Mesendoderm (in vitro differentiated cells): Measurements from ENCODE around the gene GNB1L.

Source experiments
- DNase-seq: peaks from one replicate; pipeline ENCODE4 v3.0.0; 2013
- H2AK5ac ChIP-seq: 2 replicates; pipeline ENCODE4 v1.6.1; 2013; ENCODE audit warnings: low read length, inconsistent platforms
- H2BK120ac ChIP-seq: 2 replicates; pipeline ENCODE4 v1.6.1; 2013; ENCODE audit warnings: low read depth, mild to moderate bottlenecking, low read length, moderate library complexity, mixed read lengths
- H2BK15ac ChIP-seq: replicated peaks from 2 replicates; pipeline ENCODE4 v1.6.1; 2013; ENCODE audit warnings: low read depth, mild to moderate bottlenecking, moderate library complexity
- H2BK5ac ChIP-seq: 2 replicates; pipeline ENCODE4 v1.6.1; 2013; ENCODE audit warnings: low read length, inconsistent platforms
- H3K18ac ChIP-seq: 2 replicates; pipeline ENCODE4 v1.6.1; 2013; ENCODE audit warnings: mild to moderate bottlenecking, low read length, mixed read lengths
- H3K23ac ChIP-seq: one replicate; pipeline ENCODE4 v1.6.1; 2013; ENCODE audit warnings: low read length
- H3K27ac ChIP-seq: 2 replicates; pipeline ENCODE4 v1.5.1; 2013; ENCODE audit warnings: low read depth, mild to moderate bottlenecking, inconsistent platforms, low read length, moderate library complexity
- H3K27me3 ChIP-seq: 2 replicates; pipeline ENCODE4 v1.6.1; 2013; ENCODE audit warnings: low read length, control low read depth, mild to moderate bottlenecking, inconsistent platforms; ENCODE audit not compliant: insufficient read depth, poor library complexity
- H3K36me3 ChIP-seq: 2 replicates; pipeline ENCODE4 v1.6.1; 2013; ENCODE audit warnings: low read length, inconsistent platforms; ENCODE audit not compliant: control insufficient read depth, insufficient read depth
- H3K4ac ChIP-seq: one replicate; pipeline ENCODE4 v1.6.1; 2013; ENCODE audit warnings: low read depth, mild to moderate bottlenecking, low read length, moderate library complexity
- H3K4me1 ChIP-seq: 2 replicates; pipeline ENCODE4 v1.6.1; 2013; ENCODE audit warnings: low read depth, low read length, inconsistent platforms; ENCODE audit not compliant: control insufficient read depth
- H3K4me2 ChIP-seq: 2 replicates; pipeline ENCODE4 v1.6.1; 2013; ENCODE audit warnings: low read length
- H3K4me3 ChIP-seq: 2 replicates; pipeline ENCODE4 v1.5.1; 2013; ENCODE audit warnings: mild to moderate bottlenecking, low read length
- H3K56ac ChIP-seq: one replicate; pipeline ENCODE4 v1.6.1; 2013; ENCODE audit warnings: low read length
- H3K79me1 ChIP-seq: 2 replicates; pipeline ENCODE4 v1.6.1; 2013; ENCODE audit warnings: low read length, inconsistent platforms
- H3K79me2 ChIP-seq: 2 replicates; pipeline ENCODE4 v1.6.1; 2013; ENCODE audit warnings: mild to moderate bottlenecking, low read length; ENCODE audit not compliant: control insufficient read depth, insufficient read depth
- H3K9ac ChIP-seq: 2 replicates; pipeline ENCODE4 v1.6.1; 2013; ENCODE audit warnings: low read length, inconsistent platforms
- H4K5ac ChIP-seq: one replicate; pipeline ENCODE4 v1.6.1; 2013; ENCODE audit warnings: low read length
- H4K8ac ChIP-seq: one replicate; pipeline ENCODE4 v1.6.1; 2013; ENCODE audit warnings: low read depth, mild to moderate bottlenecking, control low read depth, low read length, moderate library complexity
- WGBS: extraction: QIAGEN DNeasy Blood & Tissue Kit; methylation state at CpG from one replicate; pipeline ENCODE4 v1.1.7; 2013; ENCODE audit warnings: low lambda C conversion rate, missing lambda C conversion rate; ENCODE audit not compliant: insufficient coverage; ENCODE audit errors: extremely low coverage; 5-methylcytosine and 5-hydroxymethylcytosine counted together

GNB1L gene

DNA sequence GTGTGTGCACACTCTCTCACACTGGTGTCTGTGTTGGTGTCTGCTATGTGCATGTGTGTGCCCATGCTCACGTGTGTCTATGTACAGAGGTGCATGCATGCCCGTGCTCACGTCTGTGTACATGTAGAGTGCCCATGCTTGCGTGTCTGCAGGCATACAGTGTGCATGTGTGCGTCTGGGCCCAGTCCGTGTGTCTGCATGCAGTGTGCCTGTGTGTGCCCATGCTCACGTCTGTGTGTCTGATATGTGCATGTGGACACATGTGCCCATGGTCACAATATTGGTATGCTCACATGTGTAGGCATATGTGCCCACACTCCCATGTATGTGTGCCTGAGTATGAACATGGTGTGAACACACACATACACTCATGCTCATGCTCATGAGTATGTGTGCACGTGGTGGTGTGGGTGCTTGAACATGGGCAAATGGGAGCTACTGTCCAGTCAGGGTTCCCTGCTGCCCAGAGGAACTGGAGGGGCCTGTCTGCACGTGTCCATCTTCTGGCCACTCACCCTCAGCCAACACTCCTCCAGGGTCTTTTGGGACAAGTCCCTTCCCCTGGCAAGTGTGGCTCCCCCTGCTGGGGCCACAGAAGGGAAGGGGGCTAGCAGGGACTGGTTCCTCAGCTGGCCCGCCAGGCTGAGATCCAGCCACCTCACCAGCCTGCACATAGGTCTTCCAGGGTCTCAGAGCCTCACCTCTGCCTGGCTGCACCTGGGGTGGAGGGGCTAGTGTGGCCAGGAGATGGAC lies 101.4 kb downstream of the GNB1L start:
- Histone ChIP-seq H3K4me2 (no peak overlapping the region), H4K8ac (no peak overlapping the region), H3K56ac (no peak overlapping the region), H2BK15ac (no peak overlapping the region), H4K5ac (no peak overlapping the region), H3K79me2 (no peaks in the 10 kb centered on the region), H2BK5ac (no peak overlapping the region), H3K36me3 (no peaks in the 10 kb centered on the region), H3K4me3 (no peak overlapping the region), H3K23ac (no peak overlapping the region), H3K4me1 (no peaks in the 10 kb centered on the region), H2BK120ac (no peak overlapping the region), H3K18ac (no peak overlapping the region), H3K9ac (no peak overlapping the region), H3K27me3 (peaks cover 40% of the 10 kb centered on the region), H3K4ac (no peak overlapping the region), H2AK5ac (no peak overlapping the region), H3K27ac (no peak overlapping the region), H3K79me1 (no peaks in the 10 kb centered on the region)
- WGBS, result no CpG with 5 or more reads among the region's 10 CpGs
- DNase-seq, result no peak

- Histone ChIP-seq H2AK5ac (no peak overlapping the region), H3K9ac (no peak overlapping the region), H3K27ac (no peak overlapping the region), H3K56ac (no peak overlapping the region), H4K5ac (no peak overlapping the region), H2BK120ac (no peak overlapping the region), H4K8ac (no peak overlapping the region), H3K27me3 (peaks cover 26% of the 10 kb centered on the region), H2BK5ac (no peak overlapping the region), H3K4me2 (no peak overlapping the region), H3K79me1 (no peaks in the 10 kb centered on the region), H3K79me2 (no peaks in the 10 kb centered on the region), H2BK15ac (no peak overlapping the region), H3K18ac (no peak overlapping the region), H3K36me3 (no peaks in the 10 kb centered on the region), H3K23ac (no peak overlapping the region), H3K4ac (no peak overlapping the region), H3K4me3 (no peak overlapping the region), H3K4me1 (no peaks in the 10 kb centered on the region)
- DNase-seq, result no peak
- WGBS, result no CpG with 5 or more reads among the region's 14 CpGs
Measured at GRCh38 chr22:19751497-19752245, 103.0 kb downstream of the GNB1L start.

DNA sequence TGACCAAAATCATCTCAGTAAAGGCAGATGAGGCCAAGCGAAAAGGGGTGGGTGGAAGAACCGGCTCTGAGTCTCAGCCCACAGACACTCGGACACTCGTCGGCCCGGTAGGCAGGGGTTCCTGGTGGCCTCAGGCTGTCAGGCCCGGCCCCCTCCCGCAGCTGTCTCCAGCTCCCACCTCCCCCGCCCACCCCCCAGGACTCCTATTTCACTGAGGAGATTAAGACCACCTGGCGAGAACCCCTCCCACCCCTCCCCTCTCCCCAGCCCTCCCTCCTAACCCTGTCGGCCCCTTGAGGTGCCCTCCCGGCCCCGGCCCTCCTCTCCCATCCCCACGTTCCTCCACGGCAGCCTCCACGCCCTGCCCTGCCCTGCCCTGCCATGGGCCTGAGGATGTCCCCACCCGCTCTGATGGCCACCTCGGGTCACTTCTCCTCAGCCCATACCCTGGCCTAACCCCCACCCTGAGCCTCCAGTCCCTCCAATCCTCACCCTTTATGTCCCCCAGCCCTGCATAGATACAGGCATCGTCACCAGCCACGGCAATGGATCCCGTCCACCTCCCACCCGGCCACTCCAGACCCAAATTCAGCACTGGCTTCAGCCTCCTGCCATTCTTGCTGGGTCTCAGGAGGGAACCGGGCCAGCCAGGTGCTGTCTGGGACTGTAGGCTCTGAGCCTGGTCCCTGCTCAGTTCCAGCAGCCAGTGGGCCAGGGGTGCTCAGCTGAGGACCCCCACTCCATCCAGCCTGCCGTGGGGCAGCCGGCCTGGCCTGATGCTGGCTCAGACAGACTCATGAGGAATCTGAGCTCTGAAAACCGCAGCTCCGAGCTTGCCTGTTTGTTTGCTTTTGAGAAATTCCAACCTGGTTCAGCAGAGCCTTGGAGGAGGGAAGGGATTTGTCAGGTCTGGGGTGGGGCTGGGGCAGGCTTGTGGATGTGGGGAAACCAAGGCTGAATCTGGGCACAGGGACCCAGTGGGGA lies 103.9 kb downstream of the GNB1L start:
- Histone ChIP-seq H3K4me1 (peaks cover 4% of the 10 kb centered on the region), H2BK120ac (no peak overlapping the region), H3K18ac (no peak overlapping the region), H3K23ac (no peak overlapping the region), H4K5ac (no peak overlapping the region), H2BK5ac (no peak overlapping the region), H3K9ac (no peak overlapping the region), H3K79me2 (no peaks in the 10 kb centered on the region), H3K36me3 (no peaks in the 10 kb centered on the region), H4K8ac (no peak overlapping the region), H3K56ac (no peak overlapping the region), H3K27ac (no peak overlapping the region), H2BK15ac (no peak overlapping the region), H3K4ac (no peak overlapping the region), H3K4me2 (no peak overlapping the region), H3K79me1 (no peaks in the 10 kb centered on the region), H3K4me3 (no peak overlapping the region), H3K27me3 (peaks cover 19% of the 10 kb centered on the region), H2AK5ac (no peak overlapping the region)
- no peak for DNase-seq
- WGBS, result no CpG with 5 or more reads among the region's 27 CpGs

DNA sequence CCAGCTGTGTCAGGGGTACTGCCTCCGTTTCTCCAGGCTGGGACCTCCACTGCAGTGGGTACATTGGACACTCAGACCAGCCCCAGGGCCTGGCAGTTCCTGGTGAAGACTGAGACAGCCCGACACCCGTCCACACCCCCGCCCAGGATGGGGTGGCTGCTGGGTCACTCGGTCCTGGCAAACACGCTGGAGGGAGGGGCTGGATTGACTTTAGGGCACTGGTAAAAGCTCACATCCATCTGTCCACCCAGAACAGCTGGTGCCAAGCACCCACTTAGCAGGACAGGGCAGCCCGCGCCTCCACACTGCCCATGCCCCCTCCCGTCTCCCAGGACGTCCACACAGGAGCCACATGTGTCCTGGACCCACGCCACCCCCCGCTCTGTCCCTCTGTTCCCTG lies 104.8 kb downstream of the GNB1L start:
- Histone ChIP-seq H3K27me3 (peaks cover 9% of the 10 kb centered on the region), H3K27ac (no peak overlapping the region)
- no peak for DNase-seq

DNA sequence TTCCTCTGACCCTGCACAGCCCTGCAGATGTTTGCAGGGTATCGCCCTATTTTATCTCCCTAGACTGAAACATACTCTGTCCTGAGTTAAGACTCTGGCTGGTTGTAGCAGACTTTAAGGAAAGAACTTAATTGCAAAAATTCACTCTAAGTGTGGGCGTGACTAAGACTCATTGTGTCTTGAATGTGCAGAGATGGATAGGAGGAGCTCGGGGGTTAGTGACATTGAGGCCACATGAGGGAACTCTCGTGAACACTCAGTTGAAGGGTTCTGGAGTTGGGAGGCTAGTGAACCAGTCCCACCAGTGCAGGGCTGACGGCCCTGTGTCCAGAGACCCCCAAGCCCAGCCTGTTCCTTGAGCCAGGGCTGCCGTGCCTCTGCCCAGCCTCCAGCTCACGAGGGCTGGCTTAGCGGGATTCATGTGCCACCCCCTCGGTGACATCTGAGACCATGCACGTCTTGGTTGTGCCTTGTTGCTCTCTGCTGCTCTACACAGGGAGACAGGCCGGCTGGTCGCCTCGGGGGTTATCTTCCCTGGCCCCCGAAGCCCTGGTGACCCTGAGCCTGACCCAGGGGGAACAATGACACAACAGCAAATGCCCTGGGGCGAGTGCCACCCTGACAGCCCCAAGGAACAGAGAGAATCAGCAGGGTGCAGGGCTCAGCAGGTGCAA lies 105.5 kb downstream of the GNB1L start:
- WGBS, result no CpG with 5 or more reads among the region's 15 CpGs
- Histone ChIP-seq H3K27ac (no peak overlapping the region), H3K79me2 (no peaks in the 10 kb centered on the region), H3K79me1 (no peaks in the 10 kb centered on the region), H3K27me3 (peaks cover 2% of the 10 kb centered on the region), H3K4ac (no peak overlapping the region), H4K8ac (no peak overlapping the region), H2BK5ac (no peak overlapping the region), H4K5ac (no peak overlapping the region), H3K9ac (no peak overlapping the region), H3K18ac (no peak overlapping the region), H3K36me3 (no peaks in the 10 kb centered on the region), H3K23ac (no peak overlapping the region), H3K4me3 (no peak overlapping the region), H2BK15ac (no peak overlapping the region), H2AK5ac (no peak overlapping the region), H2BK120ac (no peak overlapping the region), H3K4me1 (peaks cover 4% of the 10 kb centered on the region), H3K4me2 (no peak overlapping the region), H3K56ac (no peak overlapping the region)
- no peak for DNase-seq

More for the DNA sequence above, 104.8 kb downstream of the GNB1L start:
- Histone ChIP-seq H3K36me3 (no peaks in the 10 kb centered on the region), H2BK15ac (no peak overlapping the region), H3K9ac (no peak overlapping the region), H3K79me2 (no peaks in the 10 kb centered on the region), H2BK5ac (no peak overlapping the region), H4K5ac (no peak overlapping the region), H3K56ac (no peak overlapping the region), H3K4me1 (peaks cover 4% of the 10 kb centered on the region), H2AK5ac (no peak overlapping the region), H3K4me2 (no peak overlapping the region), H2BK120ac (no peak overlapping the region), H3K79me1 (no peaks in the 10 kb centered on the region), H3K18ac (no peak overlapping the region), H4K8ac (no peak overlapping the region), H3K4ac (no peak overlapping the region), H3K23ac (no peak overlapping the region), H3K4me3 (no peak overlapping the region)
- WGBS, result no CpG with 5 or more reads among the region's 12 CpGs
